HEK293 (cell line): Measurements from ENCODE around the gene VGLL4.

Experiments used
- CTCF ChIA-PET: fragments of 350-600 bp; formaldehyde crosslinking; extraction: SDS; loops from one replicate; lab custom pipeline; 2021; ENCODE audit warnings: antibody characterized with exemption; lab: Yijun Ruan, JAX
- POLR2A ChIA-PET: fragments of 300-600 bp; formaldehyde crosslinking; extraction: SDS; loops from one replicate; lab custom pipeline; 2020; ENCODE audit warnings: antibody characterized with exemption, inconsistent platforms; lab: Yijun Ruan, JAX
- H3K27ac ChIP-seq: fragments of 200-500 bp; sonication (Bioruptor generic); 2 replicates; pipeline ENCODE4 v1.5.1; 2014; ENCODE audit warnings: low read depth, low read length, control low read depth, inconsistent platforms; ENCODE audit errors: extremely low read depth
- H3K36me3 ChIP-seq, 2 experiments: fragments of 200-500 bp in 1 of 2; sonication (Bioruptor generic) in 1 of 2; 1 replicate in 1 of 2; 2 replicates in 1 of 2; pipeline ENCODE4 v1.5.1; 2014 to 2017; ENCODE audit warnings: inconsistent platforms in 2 of 2, low read length in 2 of 2; ENCODE audit not compliant: control insufficient read depth in 2 of 2, insufficient read depth in 1 of 2
- H3K4me1 ChIP-seq: fragments of 200-500 bp; sonication (Bioruptor generic); 2 replicates; pipeline ENCODE4 v1.5.1; 2014; ENCODE audit warnings: mild to moderate bottlenecking, low read length, inconsistent platforms; ENCODE audit not compliant: control insufficient read depth, insufficient read depth
- H3K4me3 ChIP-seq: 2 replicates; pipeline ENCODE4 v1.5.1; 2011; ENCODE audit warnings: low read depth, mild to moderate bottlenecking, control low read depth, low read length, moderate library complexity
- H3K9me3 ChIP-seq: fragments of 200-500 bp; sonication (Bioruptor generic); 2 replicates; pipeline ENCODE4 v1.5.1; 2014; ENCODE audit warnings: low read depth, low read length, inconsistent platforms; ENCODE audit not compliant: control insufficient read depth, insufficient read depth
- BCL11B ChIP-seq: fragments of 450-650 bp; formaldehyde crosslinking; IDR thresholded peaks from 2 replicates; pipeline ENCODE4 v1.5.1; 2016; ENCODE audit warnings: low read depth, missing biosample characterization, missing genetic modification characterization
- EGR2 ChIP-seq: fragments of 450-650 bp; formaldehyde crosslinking; IDR thresholded peaks from 2 replicates; pipeline ENCODE4 v1.5.1; 2016; ENCODE audit warnings: low read depth, missing biosample characterization, missing genetic modification characterization
- GLIS1 ChIP-seq: fragments of 450-650 bp; formaldehyde crosslinking; IDR thresholded peaks from 2 replicates; pipeline ENCODE4 v1.5.1; 2016; ENCODE audit warnings: missing biosample characterization, missing genetic modification characterization
- HIC1 ChIP-seq: fragments of 450-650 bp; formaldehyde crosslinking; IDR thresholded peaks from 2 replicates; pipeline ENCODE4 v1.5.1; 2016; ENCODE audit warnings: missing biosample characterization, missing genetic modification characterization
- HOXD13 ChIP-seq: sonication (generic); formaldehyde crosslinking; IDR thresholded peaks from 2 replicates; pipeline ENCODE4 v1.8.0; 2022; ENCODE audit warnings: missing genetic modification reagents, borderline replicate concordance
- WT1 ChIP-seq: fragments of 450-650 bp; formaldehyde crosslinking; IDR thresholded peaks from 2 replicates; pipeline ENCODE4 v1.5.1; 2016; ENCODE audit warnings: missing biosample characterization, missing genetic modification characterization
- ZBTB21 ChIP-seq: fragments of 450-650 bp; formaldehyde crosslinking; IDR thresholded peaks from 2 replicates; pipeline ENCODE4 v1.5.1; 2017; ENCODE audit warnings: missing biosample characterization, missing genetic modification characterization
- ZFP41 ChIP-seq: fragments of 450-650 bp; formaldehyde crosslinking; IDR thresholded peaks from 2 replicates; pipeline ENCODE4 v1.5.1; 2016; ENCODE audit warnings: missing biosample characterization, missing genetic modification characterization, borderline replicate concordance
- ZNF140 ChIP-seq: fragments of 450-650 bp; formaldehyde crosslinking; IDR thresholded peaks from 2 replicates; pipeline ENCODE4 v1.5.1; 2016; ENCODE audit warnings: missing biosample characterization, missing genetic modification characterization
- ZNF174 ChIP-seq: fragments of 450-650 bp; formaldehyde crosslinking; IDR thresholded peaks from 2 replicates; pipeline ENCODE4 v1.5.0; 2017; ENCODE audit warnings: missing biosample characterization, mild to moderate bottlenecking, missing genetic modification characterization
- ZNF548 ChIP-seq: fragments of 450-650 bp; formaldehyde crosslinking; IDR thresholded peaks from 2 replicates; pipeline ENCODE4 v1.5.1; 2016; ENCODE audit warnings: missing biosample characterization, missing genetic modification characterization
- ZNF571 ChIP-seq: fragments of 450-650 bp; formaldehyde crosslinking; IDR thresholded peaks from 2 replicates; pipeline ENCODE4 v1.5.0; 2017; ENCODE audit warnings: missing biosample characterization, missing genetic modification characterization
- ZNF610 ChIP-seq: fragments of 450-650 bp; formaldehyde crosslinking; IDR thresholded peaks from 2 replicates; pipeline ENCODE4 v1.5.1; 2016; ENCODE audit warnings: missing biosample characterization, missing genetic modification characterization, borderline replicate concordance
- ZNF621 ChIP-seq: fragments of 450-650 bp; formaldehyde crosslinking; IDR thresholded peaks from 2 replicates; pipeline ENCODE4 v1.5.1; 2017; ENCODE audit warnings: missing biosample characterization, missing genetic modification characterization
- ZNF624 ChIP-seq: fragments of 450-650 bp; formaldehyde crosslinking; IDR thresholded peaks from 2 replicates; pipeline ENCODE4 v1.5.1; 2017; ENCODE audit warnings: missing biosample characterization, missing genetic modification characterization
- ZNF677 ChIP-seq: fragments of 450-650 bp; IDR thresholded peaks from 2 replicates; pipeline ENCODE4 v1.5.0; 2018; ENCODE audit warnings: missing biosample characterization, mild to moderate bottlenecking, missing genetic modification characterization, moderate library complexity
- ZNF830 ChIP-seq: fragments of 450-650 bp; IDR thresholded peaks from 2 replicates; pipeline ENCODE4 v1.5.0; 2018; ENCODE audit warnings: missing biosample characterization, missing genetic modification characterization, low read depth, mild to moderate bottlenecking, moderate library complexity
- ZSCAN23 ChIP-seq: fragments of 450-650 bp; formaldehyde crosslinking; IDR thresholded peaks from 2 replicates; pipeline ENCODE4 v1.5.1; 2016; ENCODE audit warnings: missing biosample characterization, missing genetic modification characterization
- TF ChIP-seq, protein P1 (sequence below): fragments of 450-650 bp; formaldehyde crosslinking; IDR thresholded peaks from 2 replicates; pipeline ENCODE4 v1.5.1; 2016; ENCODE audit warnings: missing biosample characterization, missing genetic modification characterization
- TF ChIP-seq, protein P2 (sequence below): fragments of 450-650 bp; formaldehyde crosslinking; IDR thresholded peaks from 2 replicates; pipeline ENCODE4 v1.5.1; 2016; ENCODE audit warnings: missing biosample characterization, missing genetic modification characterization, low read depth
- TF ChIP-seq, protein P3 (sequence below): fragments of 450-650 bp; formaldehyde crosslinking; IDR thresholded peaks from 2 replicates; pipeline ENCODE4 v1.5.1; 2016; ENCODE audit warnings: missing biosample characterization, missing genetic modification characterization
- TF ChIP-seq, protein P4 (sequence below): fragments of 450-650 bp; formaldehyde crosslinking; IDR thresholded peaks from 2 replicates; pipeline ENCODE4 v1.5.1; 2016; ENCODE audit warnings: missing biosample characterization, missing genetic modification characterization, low read depth
- TF ChIP-seq, protein P5 (sequence below): sonication (generic); formaldehyde crosslinking; IDR thresholded peaks from 2 replicates; pipeline ENCODE4 v1.8.1; 2022; ENCODE audit warnings: mild to moderate bottlenecking, moderate library complexity, missing genetic modification reagents
- TF ChIP-seq, protein P6 (sequence below): fragments of 450-650 bp; formaldehyde crosslinking; IDR thresholded peaks from 2 replicates; pipeline ENCODE4 v1.5.1; 2016; ENCODE audit warnings: missing biosample characterization, missing genetic modification characterization

The VGLL4 gene

DNA sequence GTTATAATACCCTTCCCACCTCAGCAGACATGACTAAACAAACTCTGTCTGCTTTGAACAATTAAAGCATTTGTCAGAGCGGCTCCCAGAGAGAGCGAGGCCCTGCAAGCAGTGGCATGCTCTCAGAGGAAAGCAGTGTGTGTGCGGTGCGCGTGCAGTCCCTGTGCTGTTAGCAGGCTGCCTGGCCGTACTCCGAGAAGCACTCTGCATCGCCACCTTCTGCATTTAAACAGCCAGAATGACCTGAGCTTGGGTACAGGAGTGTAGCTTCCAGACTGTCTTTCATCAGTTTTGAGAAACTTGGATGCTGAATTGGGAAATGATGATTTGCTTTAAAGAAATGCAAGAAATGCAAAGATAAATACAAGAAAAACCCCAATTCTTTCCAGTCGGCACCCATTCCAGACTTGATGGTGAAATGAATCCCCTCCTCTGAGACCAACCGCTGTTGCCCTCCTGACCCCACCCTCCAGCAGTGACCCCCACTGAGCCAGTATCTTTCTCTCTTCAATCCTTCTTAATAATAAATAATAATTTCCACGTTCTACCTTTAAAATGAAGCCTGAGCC, 113.5 kb downstream of the VGLL4 start:
- POLR2A ChIA-PET, result no interaction called here
- H3K36me3 ChIP-seq, result no peaks in the 10 kb centered on the region
- TF ChIP-seq GLIS1 (tag by site-specific recombination) (no peak), EGR2 (tag by site-specific recombination) (no peak), ZNF830 (no peak), ZNF174 (tag by site-specific recombination) (no peak), ZNF548 (tag by site-specific recombination) (no peak), ZNF571 (no peak), ZNF610 (tag by site-specific recombination) (peak; percentile 49; the same call in 1 of the 2 replicates), ZNF677 (tag by site-specific recombination) (no peak), ZNF621 (no peak), ZBTB21 (no peak), ZNF140 (tag by site-specific recombination) (no peak), ZFP41 (tag by site-specific recombination) (no peak), HOXD13 (CRISPR knock-in tag) (no peak), ZNF624 (tag by site-specific recombination) (no peak), ZSCAN23 (tag by site-specific recombination) (no peak), BCL11B (no peak), WT1 (tag by site-specific recombination) (no peak), HIC1 (tag by site-specific recombination) (no peak)
- TF ChIP-seq, protein P1, sequence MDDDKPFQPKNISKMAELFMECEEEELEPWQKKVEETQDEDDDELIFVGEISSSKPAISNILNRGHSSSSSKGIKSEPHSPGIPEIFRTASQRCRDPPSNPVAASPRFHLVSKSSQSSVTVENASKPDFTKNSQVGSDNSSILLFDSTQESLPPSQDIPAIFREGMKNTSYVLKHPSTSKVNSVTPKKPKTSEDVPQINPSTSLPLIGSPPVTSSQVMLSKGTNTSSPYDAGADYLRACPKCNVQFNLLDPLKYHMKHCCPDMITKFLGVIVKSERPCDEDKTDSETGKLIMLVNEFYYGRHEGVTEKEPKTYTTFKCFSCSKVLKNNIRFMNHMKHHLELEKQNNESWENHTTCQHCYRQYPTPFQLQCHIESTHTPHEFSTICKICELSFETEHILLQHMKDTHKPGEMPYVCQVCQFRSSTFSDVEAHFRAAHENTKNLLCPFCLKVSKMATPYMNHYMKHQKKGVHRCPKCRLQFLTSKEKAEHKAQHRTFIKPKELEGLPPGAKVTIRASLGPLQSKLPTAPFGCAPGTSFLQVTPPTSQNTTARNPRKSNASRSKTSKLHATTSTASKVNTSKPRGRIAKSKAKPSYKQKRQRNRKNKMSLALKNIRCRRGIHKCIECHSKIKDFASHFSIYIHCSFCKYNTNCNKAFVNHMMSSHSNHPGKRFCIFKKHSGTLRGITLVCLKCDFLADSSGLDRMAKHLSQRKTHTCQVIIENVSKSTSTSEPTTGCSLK, result no peak
- TF ChIP-seq, protein P2, sequence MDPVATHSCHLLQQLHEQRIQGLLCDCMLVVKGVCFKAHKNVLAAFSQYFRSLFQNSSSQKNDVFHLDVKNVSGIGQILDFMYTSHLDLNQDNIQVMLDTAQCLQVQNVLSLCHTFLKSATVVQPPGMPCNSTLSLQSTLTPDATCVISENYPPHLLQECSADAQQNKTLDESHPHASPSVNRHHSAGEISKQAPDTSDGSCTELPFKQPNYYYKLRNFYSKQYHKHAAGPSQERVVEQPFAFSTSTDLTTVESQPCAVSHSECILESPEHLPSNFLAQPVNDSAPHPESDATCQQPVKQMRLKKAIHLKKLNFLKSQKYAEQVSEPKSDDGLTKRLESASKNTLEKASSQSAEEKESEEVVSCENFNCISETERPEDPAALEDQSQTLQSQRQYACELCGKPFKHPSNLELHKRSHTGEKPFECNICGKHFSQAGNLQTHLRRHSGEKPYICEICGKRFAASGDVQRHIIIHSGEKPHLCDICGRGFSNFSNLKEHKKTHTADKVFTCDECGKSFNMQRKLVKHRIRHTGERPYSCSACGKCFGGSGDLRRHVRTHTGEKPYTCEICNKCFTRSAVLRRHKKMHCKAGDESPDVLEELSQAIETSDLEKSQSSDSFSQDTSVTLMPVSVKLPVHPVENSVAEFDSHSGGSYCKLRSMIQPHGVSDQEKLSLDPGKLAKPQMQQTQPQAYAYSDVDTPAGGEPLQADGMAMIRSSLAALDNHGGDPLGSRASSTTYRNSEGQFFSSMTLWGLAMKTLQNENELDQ, result no peak
- TF ChIP-seq, protein P3, sequence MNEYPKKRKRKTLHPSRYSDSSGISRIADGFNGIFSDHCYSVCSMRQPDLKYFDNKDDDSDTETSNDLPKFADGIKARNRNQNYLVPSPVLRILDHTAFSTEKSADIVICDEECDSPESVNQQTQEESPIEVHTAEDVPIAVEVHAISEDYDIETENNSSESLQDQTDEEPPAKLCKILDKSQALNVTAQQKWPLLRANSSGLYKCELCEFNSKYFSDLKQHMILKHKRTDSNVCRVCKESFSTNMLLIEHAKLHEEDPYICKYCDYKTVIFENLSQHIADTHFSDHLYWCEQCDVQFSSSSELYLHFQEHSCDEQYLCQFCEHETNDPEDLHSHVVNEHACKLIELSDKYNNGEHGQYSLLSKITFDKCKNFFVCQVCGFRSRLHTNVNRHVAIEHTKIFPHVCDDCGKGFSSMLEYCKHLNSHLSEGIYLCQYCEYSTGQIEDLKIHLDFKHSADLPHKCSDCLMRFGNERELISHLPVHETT (tag by site-specific recombination), result no peak
- TF ChIP-seq, protein P4, sequence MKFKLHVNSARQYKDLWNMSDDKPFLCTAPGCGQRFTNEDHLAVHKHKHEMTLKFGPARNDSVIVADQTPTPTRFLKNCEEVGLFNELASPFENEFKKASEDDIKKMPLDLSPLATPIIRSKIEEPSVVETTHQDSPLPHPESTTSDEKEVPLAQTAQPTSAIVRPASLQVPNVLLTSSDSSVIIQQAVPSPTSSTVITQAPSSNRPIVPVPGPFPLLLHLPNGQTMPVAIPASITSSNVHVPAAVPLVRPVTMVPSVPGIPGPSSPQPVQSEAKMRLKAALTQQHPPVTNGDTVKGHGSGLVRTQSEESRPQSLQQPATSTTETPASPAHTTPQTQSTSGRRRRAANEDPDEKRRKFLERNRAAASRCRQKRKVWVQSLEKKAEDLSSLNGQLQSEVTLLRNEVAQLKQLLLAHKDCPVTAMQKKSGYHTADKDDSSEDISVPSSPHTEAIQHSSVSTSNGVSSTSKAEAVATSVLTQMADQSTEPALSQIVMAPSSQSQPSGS, result no peak
- TF ChIP-seq, protein P5, sequence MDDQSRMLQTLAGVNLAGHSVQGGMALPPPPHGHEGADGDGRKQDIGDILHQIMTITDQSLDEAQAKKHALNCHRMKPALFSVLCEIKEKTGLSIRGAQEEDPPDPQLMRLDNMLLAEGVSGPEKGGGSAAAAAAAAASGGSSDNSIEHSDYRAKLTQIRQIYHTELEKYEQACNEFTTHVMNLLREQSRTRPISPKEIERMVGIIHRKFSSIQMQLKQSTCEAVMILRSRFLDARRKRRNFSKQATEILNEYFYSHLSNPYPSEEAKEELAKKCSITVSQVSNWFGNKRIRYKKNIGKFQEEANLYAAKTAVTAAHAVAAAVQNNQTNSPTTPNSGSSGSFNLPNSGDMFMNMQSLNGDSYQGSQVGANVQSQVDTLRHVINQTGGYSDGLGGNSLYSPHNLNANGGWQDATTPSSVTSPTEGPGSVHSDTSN (CRISPR knock-in tag), result no peak
- TF ChIP-seq, protein P6, sequence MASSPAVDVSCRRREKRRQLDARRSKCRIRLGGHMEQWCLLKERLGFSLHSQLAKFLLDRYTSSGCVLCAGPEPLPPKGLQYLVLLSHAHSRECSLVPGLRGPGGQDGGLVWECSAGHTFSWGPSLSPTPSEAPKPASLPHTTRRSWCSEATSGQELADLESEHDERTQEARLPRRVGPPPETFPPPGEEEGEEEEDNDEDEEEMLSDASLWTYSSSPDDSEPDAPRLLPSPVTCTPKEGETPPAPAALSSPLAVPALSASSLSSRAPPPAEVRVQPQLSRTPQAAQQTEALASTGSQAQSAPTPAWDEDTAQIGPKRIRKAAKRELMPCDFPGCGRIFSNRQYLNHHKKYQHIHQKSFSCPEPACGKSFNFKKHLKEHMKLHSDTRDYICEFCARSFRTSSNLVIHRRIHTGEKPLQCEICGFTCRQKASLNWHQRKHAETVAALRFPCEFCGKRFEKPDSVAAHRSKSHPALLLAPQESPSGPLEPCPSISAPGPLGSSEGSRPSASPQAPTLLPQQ (tag by site-specific recombination), result no peak

More for the DNA sequence above, 113.5 kb downstream of the VGLL4 start:
- H3K9me3 ChIP-seq, result no peaks in the 10 kb centered on the region
- CTCF ChIA-PET, result no interaction called here
- H3K27ac ChIP-seq, result no peak overlapping the region
- no peak overlapping the region for H3K4me3 ChIP-seq
- peaks cover 11% of the 10 kb centered on the region for H3K4me1 ChIP-seq
